Activated T-helper 2 cell treated with anti-CD3 and anti-CD28 coated beads, Interferon-gamma antibody, Interleukin-2, Interleukin-4, amounts not matched to agents 10 μg/mL and 5 μg/mL and 100 μg/mL, durations not matched to agents 14 hours and 24 hours and 36 hours (primary cell): ENCODE measurements around the gene PRRT4. TPM values are rescaled to one million over a fixed set of nuclear protein-coding genes. Genes with fewer than 3 reads are reported as not detected.

Source experiments
- DNase-seq: peaks from one replicate; pipeline ENCODE4 v3.0.0; 2021; ENCODE audit warnings: low spot score
- H3K27ac Mint-ChIP-seq: one replicate; pipeline ENCODE4 v1.8.0; 2021; ENCODE audit warnings: mixed read lengths
- H3K27me3 Mint-ChIP-seq: one replicate; pipeline ENCODE4 v1.8.0; 2021; ENCODE audit warnings: low read depth, mixed read lengths
- H3K36me3 Mint-ChIP-seq: one replicate; pipeline ENCODE4 v1.8.0; 2021; ENCODE audit warnings: low read depth, mixed read lengths
- H3K4me1 Mint-ChIP-seq: one replicate; pipeline ENCODE4 v1.8.0; 2021; ENCODE audit warnings: low read depth, mixed read lengths
- H3K4me3 Mint-ChIP-seq: one replicate; pipeline ENCODE4 v1.8.0; 2021; ENCODE audit warnings: low read depth, mild to moderate bottlenecking, moderate library complexity, mixed read lengths
- H3K9me3 Mint-ChIP-seq: one replicate; pipeline ENCODE4 v1.8.0; 2021; ENCODE audit warnings: mixed read lengths
- intact Hi-C: fragments of 100-400 bp; cut with micrococcal nuclease; formaldehyde crosslinking; loops from one replicate; pipeline ENCODE4 v1.15.1; 2023
- total RNA-seq: library from RNA; stranded (reverse); gene quantifications from 2 replicates; pipeline ENCODE4 v1.2.3, GENCODE V29; 2022

PRRT4 gene
- 0.39 and 0.55 TPM in 2 replicates for total RNA-seq

DNA sequence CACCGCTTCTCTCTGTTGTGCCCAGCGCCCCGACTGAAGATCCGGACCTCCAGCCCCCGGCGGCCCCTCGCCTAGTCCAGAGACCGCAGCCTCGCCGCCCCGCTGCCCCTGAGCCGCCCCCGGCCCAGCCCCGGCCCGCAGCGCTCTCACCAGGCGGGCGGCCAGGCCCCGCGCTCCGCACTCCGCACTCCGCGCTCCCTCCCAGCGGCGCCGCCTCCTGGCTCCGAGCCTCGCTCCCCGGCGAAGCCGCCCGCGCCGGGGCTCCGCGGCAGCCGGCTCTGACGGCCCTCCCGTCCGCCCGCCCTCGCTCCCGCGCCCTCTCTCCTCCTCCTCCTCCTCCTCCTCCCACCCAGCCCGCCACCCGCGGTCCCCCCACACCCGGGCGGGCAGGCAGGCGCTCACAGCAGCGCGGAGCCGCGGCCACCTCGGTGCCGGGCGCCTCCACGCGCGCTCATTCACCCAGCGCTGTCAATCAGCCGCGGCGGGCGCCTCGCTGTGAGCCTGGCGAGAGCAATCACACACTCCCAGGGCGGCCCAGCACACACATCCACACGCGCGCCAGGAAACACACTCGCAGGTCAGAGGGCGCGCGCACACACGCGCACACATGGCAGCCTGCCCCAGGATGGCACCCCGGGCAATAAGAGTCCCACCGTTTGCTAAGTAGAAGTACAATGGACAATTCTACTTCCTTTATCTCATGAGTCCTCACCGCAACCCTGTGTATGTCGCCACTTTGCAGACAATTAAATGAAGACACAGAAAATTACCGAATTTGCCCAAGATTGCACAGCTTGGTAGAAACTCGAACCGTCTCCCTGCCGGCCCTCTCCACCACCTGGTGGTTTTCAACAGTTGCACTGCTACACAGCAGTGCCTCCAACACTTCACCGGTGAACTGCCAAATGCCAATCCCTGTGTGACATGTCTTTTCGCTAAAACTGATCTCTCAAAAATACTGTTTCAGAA, at the start of gene PRRT4:
TSS of gene PRRT4 (minus strand) at position 280 of the 969 bp plus-strand sequence.
- peak; percentile 26 for DNase-seq
- Mint-ChIP-seq H3K27me3 (peaks cover 69% of the 10 kb centered on the region), H3K27ac (peak within 1 kb of the TSS; percentile 42), H3K4me3 (peak within 1 kb of the TSS; percentile 73), H3K9me3 (no peaks in the 10 kb centered on the region), H3K36me3 (no peaks in the 10 kb centered on the region), H3K4me1 (peaks cover 22% of the 10 kb centered on the region)
- intact Hi-C loops, result no loop called here

DNA sequence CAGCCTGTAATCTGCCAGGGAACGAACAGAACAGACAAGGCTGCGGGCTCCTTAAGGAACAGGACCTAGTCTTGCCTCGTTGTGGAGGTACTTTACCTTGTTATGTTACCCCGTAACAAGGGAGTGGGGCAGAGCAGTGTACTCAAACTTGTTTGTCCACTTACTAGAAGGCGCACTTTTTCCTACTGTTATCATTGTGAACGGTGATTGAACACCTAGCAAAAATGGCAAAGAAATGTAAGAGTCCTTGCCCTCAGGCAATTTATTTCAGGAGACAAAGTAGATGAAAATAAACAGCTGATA, 48.9 kb upstream of the PRRT4 start:
- Mint-ChIP-seq H3K4me1 (peaks cover 25% of the 10 kb centered on the region), H3K36me3 (no peaks in the 10 kb centered on the region)
- intact Hi-C loops, result loop anchor here (2.0 kb wide), 1 partner anchor 16 kb away; no protein-coding TSS in a partner anchor

DNA sequence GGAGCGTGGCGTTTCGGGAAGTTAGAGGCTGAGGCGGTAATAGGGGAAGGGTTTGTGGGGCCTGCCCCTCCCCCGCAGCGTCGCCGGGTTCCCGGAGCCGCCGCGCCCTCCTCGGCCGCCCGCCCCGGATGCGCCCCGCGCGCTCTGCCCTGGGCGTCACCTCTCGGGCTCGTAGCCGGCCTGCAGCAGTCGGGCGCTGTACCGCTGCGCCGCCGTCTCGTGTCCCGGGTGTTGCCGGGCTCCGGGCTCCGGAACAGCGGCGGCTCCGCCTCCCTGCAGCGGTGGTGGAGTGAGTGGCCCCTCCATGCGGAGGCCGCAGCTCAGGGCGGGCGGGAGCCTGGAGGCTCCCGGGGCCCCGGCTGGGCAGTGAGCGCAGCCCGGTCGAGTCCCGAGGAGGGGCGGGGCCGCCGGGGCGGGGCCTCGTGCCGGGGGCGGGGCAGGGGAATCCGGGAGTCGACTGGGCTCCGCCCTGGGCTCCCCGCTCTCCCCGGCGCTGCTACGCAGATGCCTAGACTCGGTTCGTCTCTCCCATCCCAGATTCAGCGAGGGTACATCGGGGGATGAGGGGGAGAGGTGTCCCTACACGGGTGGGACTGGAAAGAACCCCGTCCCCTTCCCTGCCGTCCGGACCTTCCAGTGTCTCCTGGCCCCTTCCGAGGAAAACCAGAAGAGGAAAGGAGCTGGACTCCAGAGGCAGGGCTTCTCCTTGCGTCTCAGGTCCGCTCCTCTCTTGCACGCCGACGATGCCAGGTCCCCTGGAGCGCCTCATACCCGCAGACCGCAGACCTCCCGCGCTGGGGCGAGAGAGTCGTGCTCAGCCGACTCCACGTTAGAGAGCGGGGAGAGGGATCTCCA, 48.3 kb upstream of the PRRT4 start, which contains the start of gene IMPDH1:
TSS of gene IMPDH1 (minus strand) at position 387 of the 855 bp plus-strand sequence. CDS start at position 306, 81 bp downstream.
- Mint-ChIP-seq H3K27ac (peak within 1 kb of the TSS; percentile 81), H3K9me3 (no peaks in the 10 kb centered on the region), H3K36me3 (peaks cover 3% of the 10 kb centered on the region), H3K4me1 (peaks cover 28% of the 10 kb centered on the region), H3K4me3 (peak within 1 kb of the TSS; percentile 89), H3K27me3 (peaks cover 14% of the 10 kb centered on the region)
- peak; percentile 80 for DNase-seq
- intact Hi-C loops, result loop anchor here (1.0 to 2.0 kb wide), 2 partner anchors 17 to 45 kb away; partner anchors contain the start of gene HILPDA

More for the DNA sequence above, 48.9 kb upstream of the PRRT4 start:
- peaks cover 16% of the 10 kb centered on the region for H3K27me3 Mint-ChIP-seq
- H3K4me3 Mint-ChIP-seq, result peak overlapping the region; percentile 89
- peak overlapping the region; percentile 81 for H3K27ac Mint-ChIP-seq
- DNase-seq, result no peak
- no peaks in the 10 kb centered on the region for H3K9me3 Mint-ChIP-seq

DNA sequence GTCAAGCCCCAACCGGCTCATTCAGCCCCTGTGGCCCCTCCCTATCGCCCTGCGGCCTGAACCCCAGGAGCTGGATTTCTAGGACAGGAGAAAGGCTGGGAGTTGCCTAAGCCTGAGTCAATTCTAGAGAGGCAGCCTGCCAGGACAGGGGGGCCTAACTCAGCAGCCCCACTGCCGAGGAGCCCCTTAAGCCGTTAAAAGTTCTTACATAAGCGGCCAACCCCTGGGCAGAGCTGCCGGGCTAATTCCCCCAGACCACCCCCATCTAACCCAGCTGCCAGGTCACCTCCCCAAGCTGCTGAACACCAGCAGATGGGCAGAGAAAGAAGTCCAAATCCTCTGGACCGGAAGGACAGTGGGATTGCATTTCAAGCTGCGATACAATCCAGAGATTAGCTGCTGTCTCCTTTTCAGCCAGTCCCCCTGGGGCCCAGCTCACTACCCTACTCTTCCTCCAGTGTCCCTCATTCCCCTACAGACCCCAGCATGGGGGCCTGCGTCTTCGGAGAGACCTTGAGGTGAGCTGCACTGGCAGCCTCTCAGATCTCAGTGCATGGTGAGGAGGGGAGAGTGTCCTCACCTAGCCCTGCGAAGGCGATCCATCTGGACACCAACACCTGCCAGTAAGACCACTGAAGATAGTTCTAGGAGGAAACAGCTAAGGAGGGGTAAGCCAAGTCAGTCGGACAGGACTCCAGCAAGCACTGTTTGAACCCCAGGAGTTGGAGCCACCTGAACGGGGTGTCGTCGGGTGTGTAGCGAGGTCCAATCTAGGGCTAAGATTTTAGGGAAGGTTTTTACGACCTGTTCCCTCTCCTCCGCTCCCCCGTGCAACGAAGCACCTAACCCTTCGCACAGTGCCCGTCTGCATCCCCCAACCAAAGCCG, 47.5 kb upstream of the PRRT4 start:
- Mint-ChIP-seq H3K9me3 (no peaks in the 10 kb centered on the region), H3K27ac (peak overlapping the region; percentile 62), H3K36me3 (peaks cover 8% of the 10 kb centered on the region), H3K4me3 (peak overlapping the region; percentile 85), H3K4me1 (peaks cover 35% of the 10 kb centered on the region), H3K27me3 (peaks cover 12% of the 10 kb centered on the region)
- intact Hi-C loops, result loop anchor here (1.0 kb wide), 1 partner anchor 46 kb away; the partner anchor contains the start of gene HILPDA
- no peak for DNase-seq

DNA sequence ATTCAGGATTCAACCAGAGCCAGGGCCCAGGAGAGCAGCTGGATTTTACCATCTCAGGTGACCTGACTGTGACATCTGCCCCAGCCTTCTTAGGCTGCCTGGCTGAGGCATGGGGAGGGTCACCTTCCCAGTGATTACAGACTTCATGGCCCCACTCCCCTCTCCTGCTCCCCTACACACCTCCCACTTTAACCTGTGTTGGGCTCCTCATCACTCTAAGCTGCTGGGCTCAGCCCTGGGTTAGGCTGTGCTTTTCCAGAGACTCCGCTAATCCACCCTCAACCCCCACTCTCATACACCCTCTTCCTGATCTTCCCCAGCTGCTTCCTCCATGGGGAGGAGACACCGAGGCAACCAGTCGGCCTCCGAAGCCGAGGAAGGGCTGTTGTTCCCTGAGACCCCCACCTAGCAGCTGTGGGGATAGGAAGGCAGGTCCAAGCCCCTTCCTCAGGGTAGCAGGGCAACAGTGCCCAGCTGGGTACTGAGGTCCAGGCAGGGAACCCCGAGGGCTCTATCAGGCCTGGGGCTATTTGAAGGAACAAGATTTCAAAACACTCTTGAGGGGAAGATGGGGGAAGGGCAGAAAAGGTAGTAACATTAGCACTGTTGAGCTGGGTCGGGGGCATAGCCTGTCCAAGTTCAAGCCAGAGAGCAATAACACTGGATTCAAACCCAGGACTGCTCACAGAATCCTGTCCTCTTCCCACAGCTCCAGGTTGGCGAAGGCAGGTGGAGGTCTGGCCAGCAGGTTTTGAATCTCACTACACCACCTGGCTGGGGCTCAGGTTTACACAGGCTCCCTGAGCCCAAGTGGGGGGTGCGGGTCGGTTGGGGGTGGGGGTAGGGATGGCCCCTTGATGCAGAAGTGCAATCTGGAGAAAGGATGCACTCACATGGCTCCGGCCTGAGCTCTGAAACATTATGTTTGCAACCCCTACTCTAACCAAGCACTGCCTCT, 46.5 kb upstream of the PRRT4 start:
- peak overlapping the region; percentile 85 for H3K4me3 Mint-ChIP-seq

DNA sequence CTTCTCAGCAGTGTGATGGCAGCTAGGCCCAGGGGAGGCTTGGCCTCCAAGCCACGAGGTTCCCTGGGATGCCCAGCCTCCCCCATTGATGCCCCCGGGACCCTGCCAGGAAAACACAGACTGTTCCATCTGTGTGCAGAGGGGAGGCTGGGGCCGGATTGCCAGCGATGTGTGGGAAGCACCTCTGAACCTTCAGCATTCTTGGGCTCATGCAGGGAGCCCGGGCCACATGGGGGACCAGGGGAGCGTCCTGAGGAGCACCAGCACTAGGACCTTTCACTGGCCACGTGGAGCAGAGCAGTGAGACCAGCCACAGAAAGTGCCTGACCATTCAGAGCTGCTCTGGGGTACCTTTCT, 45.7 kb upstream of the PRRT4 start:
- peak overlapping the region; percentile 21 for H3K4me3 Mint-ChIP-seq
- peaks cover 46% of the 10 kb centered on the region for H3K4me1 Mint-ChIP-seq
- no peak overlapping the region for H3K27ac Mint-ChIP-seq

More for the DNA sequence above, 46.5 kb upstream of the PRRT4 start:
- H3K4me1 Mint-ChIP-seq, result peaks cover 41% of the 10 kb centered on the region
- intact Hi-C loops, result no loop called here
- peaks cover 16% of the 10 kb centered on the region for H3K36me3 Mint-ChIP-seq
- no peaks in the 10 kb centered on the region for H3K9me3 Mint-ChIP-seq
- no peak for DNase-seq
- no peak overlapping the region for H3K27ac Mint-ChIP-seq
- H3K27me3 Mint-ChIP-seq, result peaks cover 4% of the 10 kb centered on the region

DNA sequence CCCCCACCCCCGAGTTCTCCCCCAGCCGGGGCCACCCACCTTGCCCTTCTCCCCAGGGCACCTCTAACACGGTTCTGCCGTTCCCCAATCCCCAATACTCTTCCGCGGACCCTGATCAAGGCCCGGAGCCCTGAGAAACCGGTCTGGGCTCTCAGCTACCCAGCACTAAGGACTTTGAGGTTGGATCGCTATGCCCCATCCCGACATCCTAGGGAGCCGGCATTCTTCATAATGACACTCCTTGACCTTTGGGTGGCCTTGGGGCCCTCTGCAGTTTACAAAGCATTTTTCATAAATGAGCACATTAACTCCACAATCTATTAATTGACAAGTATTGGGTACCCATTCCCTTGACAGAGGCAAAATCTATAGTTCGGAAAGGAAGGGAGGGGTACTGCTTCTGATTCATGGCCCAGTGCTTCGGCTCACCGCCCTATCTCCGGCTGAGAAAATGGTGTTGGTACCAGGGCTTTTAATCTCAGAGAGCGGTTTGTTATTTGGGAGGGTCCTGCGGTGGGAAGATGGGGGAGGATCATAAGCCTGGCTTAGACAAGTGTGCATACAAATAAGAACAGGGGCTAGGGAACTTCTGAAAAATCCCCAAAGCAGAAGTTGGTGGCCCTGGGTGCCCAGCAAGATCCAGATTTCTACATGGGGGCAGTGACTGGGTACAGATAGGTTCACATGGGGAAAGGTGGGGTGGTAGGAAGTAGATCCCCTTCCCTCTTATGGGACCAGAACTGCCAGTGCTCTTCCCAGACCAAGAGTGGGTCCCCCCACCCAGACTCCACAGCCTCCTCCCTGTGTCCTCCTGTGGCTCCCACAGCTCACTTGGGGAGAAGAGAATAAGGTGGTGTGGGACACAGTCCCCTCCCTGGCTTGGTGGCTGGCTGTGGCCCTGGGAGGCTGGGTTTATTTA, 45.1 kb upstream of the PRRT4 start:
- no peak for DNase-seq
- intact Hi-C loops, result no loop called here
- Mint-ChIP-seq H3K9me3 (no peaks in the 10 kb centered on the region), H3K27ac (peak overlapping the region; percentile 78), H3K4me3 (peak overlapping the region; percentile 79), H3K36me3 (peaks cover 24% of the 10 kb centered on the region), H3K27me3 (no peaks in the 10 kb centered on the region), H3K4me1 (peaks cover 46% of the 10 kb centered on the region)

More for the DNA sequence above, 45.7 kb upstream of the PRRT4 start:
- Mint-ChIP-seq H3K36me3 (peaks cover 23% of the 10 kb centered on the region), H3K27me3 (peaks cover 3% of the 10 kb centered on the region), H3K9me3 (no peaks in the 10 kb centered on the region)
- no peak for DNase-seq
- intact Hi-C loops, result no loop called here

DNA sequence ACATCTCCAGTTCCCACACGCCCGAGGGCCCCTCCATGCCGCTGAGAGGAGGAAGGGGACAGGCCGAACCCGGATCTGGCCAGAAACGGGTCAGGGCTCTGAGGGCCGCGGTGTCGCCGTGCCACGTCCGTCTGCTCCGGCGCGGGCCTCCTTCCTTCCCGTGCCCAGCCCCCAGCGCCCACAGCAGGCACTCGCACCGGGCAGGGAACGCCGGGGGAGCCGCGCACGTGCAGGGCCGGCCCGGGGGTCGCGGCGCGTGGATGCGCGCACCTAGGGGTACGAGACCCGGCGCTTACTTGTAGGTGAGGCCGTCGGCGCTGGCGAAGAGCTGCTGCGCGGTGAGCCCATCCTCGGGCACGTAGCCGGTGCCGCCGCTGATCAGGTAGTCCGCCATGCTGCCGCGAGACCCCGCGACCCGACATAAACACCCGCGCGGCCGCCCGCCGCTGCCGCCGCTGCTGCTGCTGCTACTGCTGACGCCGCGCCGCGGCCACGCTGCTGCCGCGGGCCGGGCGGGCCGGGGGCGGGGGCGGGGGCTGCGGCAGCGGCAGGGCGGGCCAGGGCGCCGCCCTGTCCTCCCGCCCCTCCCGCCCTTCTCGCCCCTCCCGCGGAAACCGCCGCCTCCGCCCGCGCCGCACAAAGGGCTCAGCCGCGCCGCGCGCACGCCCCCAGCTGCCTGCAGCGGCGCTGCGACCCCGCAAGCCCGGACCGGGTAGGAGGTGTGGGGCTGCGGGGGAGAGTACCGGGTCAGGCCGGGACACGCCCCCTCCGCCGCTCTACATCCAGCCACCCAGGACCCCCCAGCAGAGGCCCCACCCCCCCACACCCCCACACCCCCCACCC, 44.2 kb upstream of the PRRT4 start:
- Mint-ChIP-seq H3K27me3 (no peaks in the 10 kb centered on the region), H3K9me3 (no peaks in the 10 kb centered on the region), H3K4me3 (peak overlapping the region; percentile 91), H3K4me1 (peaks cover 44% of the 10 kb centered on the region), H3K27ac (no peak overlapping the region), H3K36me3 (peaks cover 32% of the 10 kb centered on the region)
- DNase-seq, result peak; percentile 38
- intact Hi-C loops, result no loop called here

DNA sequence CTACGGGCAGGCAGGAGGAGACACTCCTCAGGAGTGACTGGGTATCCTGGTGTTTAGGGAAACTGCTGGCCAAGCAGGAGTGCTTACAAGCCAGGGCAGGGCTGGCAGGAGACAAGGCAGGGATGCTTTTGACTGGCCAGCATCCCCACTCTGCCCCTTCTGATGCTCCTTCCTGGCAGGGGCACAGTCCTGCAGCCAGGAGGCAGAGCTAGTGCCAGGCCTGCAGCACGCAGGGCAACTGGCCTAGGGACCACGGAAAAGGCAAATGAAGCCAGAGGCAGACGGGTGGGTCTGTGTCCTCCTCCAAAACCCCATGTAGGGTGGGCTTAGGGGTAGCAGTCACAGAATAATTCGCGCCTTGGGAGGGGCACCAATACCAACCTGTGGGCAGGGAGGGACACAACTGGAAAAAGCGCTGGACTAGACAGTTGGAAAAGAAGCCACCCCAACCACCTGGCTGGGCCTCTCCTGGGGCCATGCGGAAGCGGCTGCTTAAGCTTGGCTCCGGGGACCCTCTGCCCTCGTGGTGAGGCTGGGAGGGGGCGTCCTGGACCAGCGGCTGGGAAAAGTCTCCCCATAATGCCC, 43.5 kb upstream of the PRRT4 start:
- Mint-ChIP-seq H3K27ac (peak overlapping the region; percentile 81), H3K9me3 (no peaks in the 10 kb centered on the region), H3K4me3 (peak overlapping the region; percentile 91), H3K36me3 (peaks cover 36% of the 10 kb centered on the region), H3K4me1 (peaks cover 40% of the 10 kb centered on the region), H3K27me3 (no peaks in the 10 kb centered on the region)
- intact Hi-C loops, result no loop called here
- no peak for DNase-seq
